ENCODE data around the gene NCK1.
"Not testable (repeated sequence)": the region's sequence is repeated elsewhere in the genome, so short reads cannot be mapped to it uniquely, and the experiment has no call there.

The NCK1 gene

GRCh38 chr3:136949146-136949545 lies 87.1 kb downstream of the NCK1 start:
- no peak for DNase-seq (ENCODE audit: low read depth)

- no peak for DNase-seq (ENCODE audit: low read depth)
These were observed 87.7 kb downstream of the NCK1 start for GRCh38 chr3:136949708-136950107.

- DNase-seq (ENCODE audit: low read depth), result no peak
These were observed 88.6 kb downstream of the NCK1 start for GRCh38 chr3:136950623-136951022.

- no peak for DNase-seq (ENCODE audit: low read depth)
These were observed 90.3 kb downstream of the NCK1 start for GRCh38 chr3:136952292-136952691.

- DNase-seq (ENCODE audit: low read depth), result no peak
These were observed 92.2 kb downstream of the NCK1 start for GRCh38 chr3:136954251-136954650.

- no peak for DNase-seq (ENCODE audit: low read depth)
These were observed 93.2 kb downstream of the NCK1 start for GRCh38 chr3:136954980-136955780.

GRCh38 chr3:136955813-136956212 lies 93.8 kb downstream of the NCK1 start:
- no peak for DNase-seq (ENCODE audit: low read depth)

- no peak for DNase-seq (ENCODE audit: low read depth)
These were observed 95.0 kb downstream of the NCK1 start for GRCh38 chr3:136956971-136957370.

GRCh38 chr3:136957751-136958288 lies 95.8 kb downstream of the NCK1 start, which contains the start of gene IL20RB:
Gene IL20RB (plus strand): TSS chr3:136957983. CDS start chr3:136958114, 131 bp downstream.
- no peak for DNase-seq (ENCODE audit: low read depth)

- no peak for DNase-seq (ENCODE audit: low read depth)
These were observed 96.9 kb downstream of the NCK1 start for GRCh38 chr3:136958939-136959338.

GRCh38 chr3:136959599-136959998 lies 97.6 kb downstream of the NCK1 start:
- DNase-seq (ENCODE audit: low read depth), result no peak

- no peak for DNase-seq (ENCODE audit: low read depth)
These were observed 99.1 kb downstream of the NCK1 start for GRCh38 chr3:136960838-136961836.

- DNase-seq (ENCODE audit: low read depth), result no peak
These were observed 100.9 kb downstream of the NCK1 start for GRCh38 chr3:136962927-136963326.

GRCh38 chr3:136969539-136969938 lies 107.5 kb downstream of the NCK1 start:
- DNase-seq (ENCODE audit: low read depth), result not testable (repeated sequence)

- DNase-seq (ENCODE audit: low read depth), result no peak
These were observed 111.3 kb downstream of the NCK1 start for GRCh38 chr3:136973352-136973751.

GRCh38 chr3:136974670-136975069 lies 112.7 kb downstream of the NCK1 start:
- DNase-seq (ENCODE audit: low read depth), result no peak

- no peak for DNase-seq (ENCODE audit: low read depth)
These were observed 117.2 kb downstream of the NCK1 start for GRCh38 chr3:136979204-136979603.

GRCh38 chr3:136979684-136980083 lies 117.7 kb downstream of the NCK1 start:
- no peak for DNase-seq (ENCODE audit: low read depth)

- DNase-seq (ENCODE audit: low read depth), result no peak
These were observed 120.0 kb downstream of the NCK1 start for GRCh38 chr3:136982033-136982432.

- no peak for DNase-seq (ENCODE audit: low read depth)
These were observed 120.6 kb downstream of the NCK1 start for GRCh38 chr3:136982520-136983138.

GRCh38 chr3:136984837-136985236 lies 122.8 kb downstream of the NCK1 start:
- no peak for DNase-seq (ENCODE audit: low read depth)

GRCh38 chr3:136987398-136987980 lies 125.5 kb downstream of the NCK1 start:
- not testable (repeated sequence) for DNase-seq (ENCODE audit: low read depth)

Measured in stimulated activated CD8-positive, alpha-beta memory T cell treated with anti-CD3 and anti-CD28 coated beads, Interleukin-12 subunit alpha, Interleukin-12 subunit beta, amount 100 ng/mL, for 4 hours (primary cell).